Measurements from ENCODE around the gene PTGFRN. TPM values are rescaled to one million over a fixed set of nuclear protein-coding genes. Genes with fewer than 3 reads are reported as not detected.
A peak's percentile ranks its signal among the peaks of the same experiment; 100 is the strongest.

Gene PTGFRN
- polyA plus RNA-seq, 1 donor (not counting 4 experiments of a cell fraction or from before 2014, with no cell fraction given), result 177 TPM

DNA sequence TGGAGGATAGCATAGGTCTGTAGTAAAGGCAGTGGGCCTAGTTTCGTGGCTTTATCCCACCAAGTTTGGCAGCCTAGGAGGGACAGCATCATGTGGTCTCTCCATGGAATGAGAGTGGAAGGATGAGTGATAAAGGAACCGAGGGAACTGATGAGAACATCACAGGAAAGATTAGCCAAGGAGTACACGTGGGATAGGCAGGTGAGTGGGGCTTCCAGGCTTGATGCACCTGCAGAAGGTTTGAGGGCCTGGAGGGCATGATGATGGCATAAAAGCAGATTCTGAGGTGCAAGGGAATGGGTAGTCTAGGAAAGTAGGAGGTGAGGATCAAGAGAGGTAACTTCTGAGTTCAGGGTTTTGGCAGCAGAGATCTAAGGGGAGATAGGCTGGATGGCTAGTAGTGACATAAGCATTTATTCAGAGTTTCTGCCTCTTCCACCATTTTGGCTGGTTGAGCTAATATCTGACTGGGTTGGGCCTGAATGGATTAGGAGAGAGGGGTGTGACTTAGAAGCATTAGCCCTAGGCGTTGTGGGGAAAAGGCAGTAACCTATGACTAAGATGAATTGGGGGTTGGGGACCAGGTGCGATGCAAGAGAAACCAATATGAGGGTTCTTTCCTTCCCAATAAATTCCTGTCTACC lies 9.1 kb downstream of the PTGFRN start:
- no peak for TF ChIP-seq EZH2 (IDR thresholded peaks at IDR 0.05; ENCODE audit: low read length)
- TF ChIP-seq, protein P1, sequence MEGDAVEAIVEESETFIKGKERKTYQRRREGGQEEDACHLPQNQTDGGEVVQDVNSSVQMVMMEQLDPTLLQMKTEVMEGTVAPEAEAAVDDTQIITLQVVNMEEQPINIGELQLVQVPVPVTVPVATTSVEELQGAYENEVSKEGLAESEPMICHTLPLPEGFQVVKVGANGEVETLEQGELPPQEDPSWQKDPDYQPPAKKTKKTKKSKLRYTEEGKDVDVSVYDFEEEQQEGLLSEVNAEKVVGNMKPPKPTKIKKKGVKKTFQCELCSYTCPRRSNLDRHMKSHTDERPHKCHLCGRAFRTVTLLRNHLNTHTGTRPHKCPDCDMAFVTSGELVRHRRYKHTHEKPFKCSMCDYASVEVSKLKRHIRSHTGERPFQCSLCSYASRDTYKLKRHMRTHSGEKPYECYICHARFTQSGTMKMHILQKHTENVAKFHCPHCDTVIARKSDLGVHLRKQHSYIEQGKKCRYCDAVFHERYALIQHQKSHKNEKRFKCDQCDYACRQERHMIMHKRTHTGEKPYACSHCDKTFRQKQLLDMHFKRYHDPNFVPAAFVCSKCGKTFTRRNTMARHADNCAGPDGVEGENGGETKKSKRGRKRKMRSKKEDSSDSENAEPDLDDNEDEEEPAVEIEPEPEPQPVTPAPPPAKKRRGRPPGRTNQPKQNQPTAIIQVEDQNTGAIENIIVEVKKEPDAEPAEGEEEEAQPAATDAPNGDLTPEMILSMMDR (optimal IDR thresholded peaks at IDR 0.05 in 1 of 3, IDR thresholded peaks at IDR 0.05 in 1 of 3, conservative IDR thresholded peaks at IDR 0.05 in 1 of 3; ENCODE audit: extremely low read depth in 1 of 3, insufficient read depth in 2 of 3, low read length in 3 of 3), result no peak
- Histone ChIP-seq H3K27me3 (ENCODE audit: control insufficient read depth, extremely low read depth, insufficient read depth, low read length) (no peaks in the 10 kb centered on the region), H3K9me1 (ENCODE audit: control insufficient read depth, extremely low read depth, insufficient read depth, low read length) (peaks cover 8% of the 10 kb centered on the region), H4K20me1 (ENCODE audit: control insufficient read depth, extremely low read depth, insufficient read depth, low read length) (peaks cover 6% of the 10 kb centered on the region), H3K27ac (ENCODE audit: control insufficient read depth, insufficient read depth, low read length) (peak overlapping the region; percentile 89), H3K79me2 (ENCODE audit: control insufficient read depth, insufficient read depth, low read length) (peaks cover 95% of the 10 kb centered on the region), H3K36me3 (ENCODE audit: control insufficient read depth in 2 of 2, extremely low read depth in 1 of 2, insufficient read depth in 2 of 2, low read length in 2 of 2) (peaks cover under 1 to 9% of the 10 kb centered on the region in 2 experiments), H3K4me1 (ENCODE audit: control insufficient read depth, extremely low read depth, insufficient read depth, low read length) (peaks cover 99% of the 10 kb centered on the region), H3K9ac (ENCODE audit: control insufficient read depth, extremely low read depth, insufficient read depth, low read length) (peak overlapping the region; percentile 2), H2AFZ (ENCODE audit: control insufficient read depth, low read length) (no peak overlapping the region), H3K9me3 (ENCODE audit: control insufficient read depth, low read depth, low read length) (no peaks in the 10 kb centered on the region), H3K4me2 (ENCODE audit: control insufficient read depth, extremely low read depth, insufficient read depth, low read depth, low read length) (peak overlapping the region; percentile 65), H3K4me3 (ENCODE audit: control insufficient read depth in 2 of 3, extremely low read depth in 1 of 3, insufficient read depth in 2 of 3, low read depth in 1 of 3, low read length in 3 of 3) (peak overlapping the region in 1 of 3 experiments; percentile 22)
- DNase-seq (ENCODE audit: low read depth, low spot score) (peak; percentile 88), FAIRE-seq (peak; percentile 36)
- dilution Hi-C loops (cut with MboI; ENCODE audit: extremely low pct_ligation_motif_present, low sequenced_read_pairs), result no loop called here

DNA sequence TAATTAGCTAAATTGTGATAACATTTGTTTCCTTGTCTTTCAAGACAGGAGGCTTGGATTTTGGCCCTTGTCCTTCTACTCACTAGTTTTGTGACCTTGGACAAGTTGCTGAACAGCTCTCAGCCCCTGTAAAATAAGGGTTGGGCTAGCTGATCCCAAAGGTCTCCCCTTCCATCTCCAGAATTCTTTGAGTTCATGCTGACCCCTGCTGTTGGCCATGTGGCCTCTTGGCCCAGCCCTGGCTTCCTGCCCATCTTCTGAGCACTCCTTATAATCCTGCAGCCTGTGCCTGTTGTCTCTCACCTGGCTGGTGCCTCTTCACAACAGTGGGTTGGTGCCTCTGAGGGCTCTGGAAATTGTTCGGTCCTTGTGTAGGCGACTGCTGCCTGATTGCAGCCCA lies 10.1 kb downstream of the PTGFRN start:
- Histone ChIP-seq H3K27ac (ENCODE audit: control insufficient read depth, insufficient read depth, low read length) (peak overlapping the region; percentile 89), H3K4me1 (ENCODE audit: control insufficient read depth, extremely low read depth, insufficient read depth, low read length) (peaks cover 90% of the 10 kb centered on the region), H3K9ac (ENCODE audit: control insufficient read depth, extremely low read depth, insufficient read depth, low read length) (peak overlapping the region; percentile 56), H3K9me1 (ENCODE audit: control insufficient read depth, extremely low read depth, insufficient read depth, low read length) (peaks cover 6% of the 10 kb centered on the region), H3K9me3 (ENCODE audit: control insufficient read depth, low read depth, low read length) (no peaks in the 10 kb centered on the region), H3K4me3 (ENCODE audit: control insufficient read depth in 2 of 3, extremely low read depth in 1 of 3, insufficient read depth in 2 of 3, low read depth in 1 of 3, low read length in 3 of 3) (peak overlapping the region in 2 of 3 experiments; percentile 4 to 17), H3K79me2 (ENCODE audit: control insufficient read depth, insufficient read depth, low read length) (peaks cover 95% of the 10 kb centered on the region), H3K4me2 (ENCODE audit: control insufficient read depth, extremely low read depth, insufficient read depth, low read depth, low read length) (peak overlapping the region; percentile 65), H3K27me3 (ENCODE audit: control insufficient read depth, extremely low read depth, insufficient read depth, low read length) (no peaks in the 10 kb centered on the region), H4K20me1 (ENCODE audit: control insufficient read depth, extremely low read depth, insufficient read depth, low read length) (peaks cover 6% of the 10 kb centered on the region), H2AFZ (ENCODE audit: control insufficient read depth, low read length) (no peak overlapping the region), H3K36me3 (ENCODE audit: control insufficient read depth in 2 of 2, extremely low read depth in 1 of 2, insufficient read depth in 2 of 2, low read length in 2 of 2) (peaks cover 3 to 7% of the 10 kb centered on the region in 2 experiments)
- DNase-seq (ENCODE audit: low read depth, low spot score), result no peak
- TF ChIP-seq, protein P1 (optimal IDR thresholded peaks at IDR 0.05 in 1 of 3, IDR thresholded peaks at IDR 0.05 in 1 of 3, conservative IDR thresholded peaks at IDR 0.05 in 1 of 3; ENCODE audit: extremely low read depth in 1 of 3, insufficient read depth in 2 of 3, low read length in 3 of 3), result peak in 1 of 3 experiments; percentile 15
- no peak for TF ChIP-seq EZH2 (IDR thresholded peaks at IDR 0.05; ENCODE audit: low read length)
- FAIRE-seq, result no peak
- dilution Hi-C loops (cut with MboI; ENCODE audit: extremely low pct_ligation_motif_present, low sequenced_read_pairs), result no loop called here

Data from keratinocyte (primary cell).